HG03439 (cell line): ENCODE data around the gene ANK2.

Source experiments
- ATAC-seq: cut with Tn5 transposase; IDR thresholded peaks from one replicate; pipeline ENCODE4 v1.9.1; 2021; ENCODE audit warnings: mild to moderate bottlenecking, moderate library complexity; ENCODE audit not compliant: unreplicated experiment

ANK2 gene

DNA sequence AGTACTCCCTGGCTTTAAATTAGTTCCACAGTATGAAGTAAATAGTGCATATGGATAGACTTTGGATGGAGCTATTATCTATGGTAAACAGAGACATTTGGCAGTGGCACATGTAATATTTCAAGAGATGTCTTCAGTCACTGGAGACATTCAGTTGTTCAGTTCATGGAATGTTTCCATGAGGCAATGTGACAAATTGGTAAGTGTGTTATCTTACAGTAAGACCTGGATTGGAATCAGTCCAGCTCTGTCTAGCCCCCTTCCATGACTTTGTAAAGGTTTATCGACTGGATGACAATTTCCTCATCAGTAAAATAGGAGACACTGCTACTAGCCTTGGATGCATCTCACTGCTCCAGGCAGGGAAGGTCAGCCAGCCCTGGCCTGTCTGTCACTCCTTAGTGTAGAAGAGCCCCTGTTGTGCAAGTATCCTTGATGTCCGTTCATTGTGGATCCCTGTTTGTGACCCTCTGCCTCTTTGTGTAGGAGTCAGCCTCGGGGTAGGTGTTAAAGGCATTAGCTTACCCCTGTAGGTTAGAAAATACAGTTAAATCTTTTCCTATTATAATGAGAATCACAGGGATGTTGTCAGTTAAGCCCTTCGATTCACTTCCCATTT, 335.9 kb downstream of the ANK2 start:
- ATAC-seq = no peak

DNA sequence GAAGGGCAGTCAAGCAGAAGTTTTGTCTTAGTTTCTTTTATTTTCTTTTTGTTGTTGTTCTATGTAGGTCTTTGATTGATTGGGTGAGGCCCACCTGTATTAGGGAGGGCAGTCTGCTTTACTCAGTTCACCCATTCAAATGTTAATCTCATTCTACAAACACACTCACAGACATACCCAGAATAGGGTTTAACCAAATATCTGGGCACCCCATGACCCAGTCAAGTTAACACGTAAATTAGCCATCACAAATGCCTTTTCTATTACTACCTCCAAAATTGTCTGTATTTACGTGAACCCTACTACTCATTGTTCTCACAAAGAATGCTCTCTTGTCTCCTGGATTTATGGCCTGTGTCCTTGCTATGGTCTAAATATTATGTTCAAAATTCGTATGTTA, 339.7 kb downstream of the ANK2 start:
- ATAC-seq = no peak

DNA sequence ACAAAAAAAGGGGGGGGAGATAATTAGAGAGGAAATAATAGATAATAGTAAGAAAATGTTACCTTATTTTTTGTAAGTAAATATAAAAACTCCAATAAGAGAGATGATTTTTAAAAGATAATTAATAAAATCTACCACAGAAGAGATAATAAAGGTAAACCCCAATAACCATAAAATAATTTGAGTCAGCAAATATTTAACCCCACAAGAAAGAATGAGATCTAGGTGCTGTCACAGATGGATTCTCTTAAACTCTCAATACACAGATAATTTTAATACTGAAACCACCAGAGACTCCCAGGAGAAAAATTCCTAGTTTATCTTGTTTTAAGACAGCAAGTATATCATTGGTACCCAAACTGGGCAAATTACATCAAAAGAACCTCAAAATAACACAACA, 341.4 kb downstream of the ANK2 start:
- no peak for ATAC-seq

DNA sequence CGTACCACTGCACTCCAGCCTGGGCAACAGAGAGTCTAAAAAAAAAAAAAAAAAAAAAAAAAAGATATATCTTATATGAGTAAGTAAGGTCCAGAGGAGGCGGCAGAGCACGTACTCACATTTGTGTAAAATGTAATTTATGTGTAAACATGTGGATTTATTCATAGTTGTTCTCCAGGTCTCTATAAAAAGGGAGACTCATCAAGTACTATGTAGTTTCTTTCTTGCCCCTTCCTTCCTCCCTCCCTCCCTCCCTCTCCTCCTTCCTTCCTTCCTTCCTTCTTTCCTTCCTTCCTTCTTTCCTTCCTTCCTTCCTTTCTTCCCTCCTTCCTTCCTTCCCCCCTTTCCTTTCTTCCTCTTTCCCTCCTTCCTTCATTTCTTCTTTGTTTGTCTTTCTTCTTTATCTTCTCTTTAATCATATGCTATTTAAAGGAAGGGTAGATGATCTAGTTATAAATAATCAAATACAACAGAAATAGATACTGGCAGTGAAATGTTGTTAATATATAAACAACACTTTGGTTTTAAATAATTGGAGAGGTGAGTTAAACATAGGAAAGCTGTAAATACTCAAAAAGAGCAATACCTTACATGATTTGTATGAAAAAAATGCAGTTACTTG, 344.8 kb downstream of the ANK2 start:
- no peak for ATAC-seq

DNA sequence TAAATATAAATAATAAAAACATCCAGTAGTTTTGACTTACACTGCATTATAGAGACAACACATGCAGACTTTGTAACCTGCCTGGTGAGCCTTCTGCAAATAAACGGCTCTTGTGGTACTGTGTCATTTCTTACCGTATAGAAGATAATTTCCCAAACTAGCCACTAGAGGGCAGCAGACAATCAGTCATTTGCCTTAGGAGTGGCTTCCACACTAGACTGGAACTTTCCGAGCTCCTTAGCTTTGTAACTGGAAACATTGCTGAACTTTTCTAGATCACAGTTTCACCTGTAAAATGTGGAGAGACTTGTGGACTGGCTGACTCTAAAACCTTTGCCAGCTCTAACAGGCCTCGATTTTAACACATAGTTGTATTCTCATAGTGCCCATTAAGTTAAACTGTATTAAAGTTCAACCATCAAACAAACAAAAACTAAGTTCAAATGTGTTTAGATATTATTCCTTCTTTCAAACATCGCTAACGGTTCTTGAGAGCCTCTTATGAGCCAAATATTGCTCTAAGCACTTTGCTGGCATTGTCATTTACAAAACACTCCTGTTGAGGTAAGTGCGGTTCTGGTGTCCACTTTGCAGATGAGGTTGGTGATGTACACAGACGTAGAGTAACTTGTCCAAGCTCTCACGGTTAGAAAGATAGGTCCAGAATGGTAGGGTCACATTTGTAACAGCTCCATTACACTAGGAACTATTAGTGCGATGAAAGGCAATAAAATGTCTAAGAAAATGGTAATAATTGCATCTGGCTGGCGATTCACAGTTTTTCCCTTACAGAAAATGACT, 345.5 kb downstream of the ANK2 start:
- peak; percentile 96 for ATAC-seq

DNA sequence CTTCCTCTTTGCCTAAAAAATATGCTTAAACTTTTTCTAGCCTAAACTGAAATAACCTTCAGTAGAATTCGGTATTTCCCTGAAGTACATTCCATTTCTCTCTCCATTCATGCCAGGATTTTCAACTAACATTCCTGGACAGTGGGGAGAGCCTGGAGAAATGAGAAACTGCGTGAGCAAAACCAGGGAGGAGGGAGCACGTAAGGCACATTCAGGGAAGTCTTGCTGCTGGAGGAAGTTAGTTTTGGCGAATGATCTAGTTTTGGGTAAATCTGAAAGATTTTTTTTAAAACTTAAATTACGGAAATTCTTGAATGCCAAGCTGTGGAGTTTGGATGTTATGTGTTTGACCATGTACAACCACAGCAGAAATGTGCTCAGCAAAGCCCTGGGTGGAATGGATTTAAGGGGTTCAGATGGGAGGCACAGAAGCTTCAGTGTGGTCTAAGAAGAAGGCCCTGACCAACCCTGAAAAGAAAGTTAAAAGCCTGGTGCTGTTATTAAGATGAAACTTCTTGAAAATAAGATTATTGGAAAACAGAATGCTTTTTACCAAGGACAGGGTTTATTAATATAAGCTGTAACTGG, 347.8 kb downstream of the ANK2 start:
- no peak for ATAC-seq

DNA sequence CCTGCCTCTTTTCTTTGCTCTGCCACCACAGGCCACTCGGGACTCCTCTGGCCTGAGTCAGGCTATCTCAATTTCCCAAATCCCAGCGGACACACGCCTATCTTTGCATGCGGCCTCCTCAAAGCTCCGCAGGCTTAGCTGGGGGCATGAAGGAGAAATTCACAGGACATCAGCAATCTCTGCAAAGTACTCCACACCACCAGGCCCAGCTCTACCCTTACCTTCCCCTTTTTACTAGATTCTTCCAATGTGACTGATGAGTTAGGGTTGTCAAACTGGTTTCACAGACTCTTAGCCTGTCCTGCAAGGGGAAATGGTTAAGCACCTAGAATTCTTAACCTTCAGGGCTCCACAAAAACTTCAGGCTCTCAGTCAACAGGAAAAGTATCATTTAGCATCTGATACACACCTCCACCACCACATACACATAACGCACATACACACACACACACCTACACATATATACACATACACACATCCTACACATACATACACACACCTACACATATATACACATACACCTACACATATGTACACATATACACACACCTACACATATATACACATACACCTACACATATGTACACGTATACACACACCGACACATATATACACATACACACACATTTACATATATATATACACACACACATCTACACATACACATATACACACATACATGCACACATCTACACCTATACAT, 349.1 kb downstream of the ANK2 start:
- ATAC-seq = no peak

DNA sequence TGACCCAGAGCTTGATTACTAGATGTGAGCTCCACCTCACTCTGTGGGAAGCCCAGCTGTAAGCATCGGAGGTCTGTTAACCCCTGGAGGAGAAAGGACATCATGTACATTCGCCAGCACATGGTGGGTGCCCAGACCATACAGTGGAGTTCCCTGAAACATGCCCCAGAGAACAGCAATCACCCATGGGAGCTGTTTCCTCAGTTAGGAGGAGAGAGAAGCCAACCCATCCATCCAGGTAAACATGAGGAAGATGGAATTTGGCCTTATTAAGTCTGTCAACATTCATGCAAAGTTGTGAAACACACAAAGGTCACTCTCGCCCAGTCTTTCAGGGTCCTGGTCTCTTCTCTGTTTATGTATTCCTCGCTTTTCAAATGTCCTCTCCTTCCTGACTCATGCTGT, 354.7 kb downstream of the ANK2 start:
- ATAC-seq = no peak

DNA sequence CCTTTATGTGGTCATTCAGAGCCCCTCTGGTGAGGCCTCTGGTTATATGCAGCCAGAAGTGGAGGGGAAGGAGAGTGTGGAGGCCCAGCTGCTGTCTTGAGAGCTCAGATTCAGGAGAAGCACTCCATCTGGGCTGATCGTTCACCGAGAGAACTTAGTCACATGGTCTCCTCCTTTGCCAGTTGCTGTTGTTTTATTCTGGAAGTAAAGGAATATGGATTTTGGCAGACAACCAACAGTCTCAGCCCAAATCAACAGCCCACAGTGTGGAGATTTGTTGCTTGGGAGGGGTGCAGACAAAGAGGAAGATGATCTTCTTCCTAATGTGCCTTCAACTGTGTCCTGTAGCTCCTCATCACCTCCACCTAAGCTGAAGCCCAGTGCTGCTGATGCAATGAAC, 355.4 kb downstream of the ANK2 start:
- no peak for ATAC-seq

DNA sequence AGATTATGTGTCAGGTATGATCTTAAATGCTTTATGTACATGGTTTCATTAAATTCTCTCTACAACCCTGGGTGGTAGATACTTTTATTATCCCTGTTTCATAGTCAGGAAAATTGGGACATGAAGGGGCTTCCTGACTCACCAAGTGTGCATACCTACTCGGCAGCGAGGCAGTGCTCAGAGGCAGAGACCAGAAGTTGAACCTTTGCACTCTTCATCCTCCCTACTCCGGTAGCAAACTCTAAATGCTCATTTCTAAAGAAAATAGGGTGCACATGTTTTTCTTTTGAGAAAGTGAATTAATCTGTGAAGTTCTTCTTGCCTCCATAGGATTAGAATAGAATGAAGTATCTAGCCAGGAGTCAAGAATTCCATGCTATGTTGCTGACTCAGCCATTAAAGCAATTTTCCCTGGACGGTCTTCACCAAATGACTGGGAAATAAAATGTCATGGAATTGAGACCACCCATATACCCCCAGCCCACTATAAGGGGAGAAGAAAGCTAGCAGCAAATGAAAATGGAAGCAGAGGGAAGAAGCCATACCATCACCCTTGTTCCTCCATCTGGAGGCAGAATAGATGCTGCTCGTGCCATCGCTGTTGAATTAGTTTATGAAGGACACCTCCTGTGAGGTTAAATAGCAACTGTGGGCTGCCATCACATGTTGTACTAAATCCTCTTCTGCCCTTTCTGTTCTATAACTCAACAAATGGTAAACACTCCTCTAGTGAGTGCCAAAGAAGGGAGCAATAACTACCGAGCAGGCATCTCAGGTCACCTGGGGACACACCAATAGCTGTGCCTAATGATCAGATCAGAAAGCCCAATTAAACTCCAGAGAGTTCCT, 356.6 kb downstream of the ANK2 start:
- no peak for ATAC-seq

DNA sequence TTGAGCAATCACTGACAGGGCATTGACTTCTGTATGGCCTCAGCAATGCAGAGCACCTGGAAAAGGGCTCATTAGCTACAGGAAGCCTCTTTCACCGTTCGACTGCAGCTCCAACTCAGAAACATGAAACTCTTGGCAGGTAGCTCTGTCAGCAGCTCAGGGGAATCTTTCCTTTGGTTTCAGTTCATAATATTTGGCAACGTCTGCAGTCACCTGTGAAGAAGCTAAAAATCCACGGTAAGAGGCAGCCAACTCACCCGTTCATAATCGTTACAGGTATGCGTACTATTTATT, 357.2 kb downstream of the ANK2 start:
- ATAC-seq = no peak

DNA sequence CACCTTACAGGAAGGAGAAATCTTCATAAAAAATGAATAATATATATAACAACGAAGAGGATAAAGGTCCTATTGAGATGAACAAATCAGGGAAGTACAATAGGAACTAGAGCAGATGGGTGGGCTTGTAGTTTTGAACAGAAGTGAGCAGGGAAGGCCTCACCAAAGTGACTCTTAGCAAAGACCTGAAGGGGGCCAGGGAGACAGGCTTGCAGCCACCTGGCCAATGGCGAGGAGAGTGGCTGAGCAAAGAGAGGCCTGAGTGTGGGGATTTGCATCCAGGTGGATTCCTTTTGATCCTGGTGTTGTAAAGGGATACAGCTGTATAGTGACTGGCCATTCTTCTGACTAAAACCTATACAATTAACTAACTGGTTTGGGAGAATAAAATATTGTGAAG, 358.0 kb downstream of the ANK2 start:
- no peak for ATAC-seq

DNA sequence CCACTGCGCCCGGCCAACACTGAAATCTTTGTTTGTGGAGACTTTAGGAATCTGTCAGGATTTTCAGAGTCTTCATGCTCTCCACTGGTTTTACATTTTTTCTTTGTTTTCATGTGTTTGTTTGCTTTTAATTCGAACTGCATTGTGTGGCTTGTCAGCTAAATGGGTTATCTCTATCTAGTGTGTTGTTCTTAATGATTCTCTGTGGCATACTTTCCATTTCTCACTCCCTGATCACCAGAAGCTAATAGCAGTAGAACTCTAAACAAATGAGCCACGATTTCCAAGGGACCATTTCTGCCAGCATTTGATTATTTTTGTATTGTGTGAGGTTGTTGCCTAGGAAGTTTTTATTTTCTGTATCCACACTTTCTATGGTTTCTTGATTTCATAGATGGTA, 359.7 kb downstream of the ANK2 start:
- ATAC-seq = no peak

DNA sequence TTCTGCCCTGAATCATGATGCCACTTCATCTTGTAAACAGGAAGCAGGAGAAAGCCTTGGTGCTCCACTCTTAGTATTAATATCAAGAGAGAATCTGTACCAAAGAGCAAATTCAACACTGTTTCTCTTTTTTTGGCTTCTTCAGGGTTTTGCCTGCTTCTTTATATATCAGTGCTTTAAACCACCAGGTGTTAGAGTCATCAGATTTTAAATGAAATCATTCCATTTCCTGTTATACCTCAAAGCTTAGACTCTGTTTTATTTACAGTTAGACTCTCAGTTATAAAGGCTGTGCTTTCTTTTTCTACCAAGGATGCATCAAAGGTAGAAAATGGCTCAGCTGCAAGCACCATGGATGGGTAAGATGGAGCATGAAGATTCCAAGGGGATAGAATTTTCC, 361.2 kb downstream of the ANK2 start:
- ATAC-seq = no peak

DNA sequence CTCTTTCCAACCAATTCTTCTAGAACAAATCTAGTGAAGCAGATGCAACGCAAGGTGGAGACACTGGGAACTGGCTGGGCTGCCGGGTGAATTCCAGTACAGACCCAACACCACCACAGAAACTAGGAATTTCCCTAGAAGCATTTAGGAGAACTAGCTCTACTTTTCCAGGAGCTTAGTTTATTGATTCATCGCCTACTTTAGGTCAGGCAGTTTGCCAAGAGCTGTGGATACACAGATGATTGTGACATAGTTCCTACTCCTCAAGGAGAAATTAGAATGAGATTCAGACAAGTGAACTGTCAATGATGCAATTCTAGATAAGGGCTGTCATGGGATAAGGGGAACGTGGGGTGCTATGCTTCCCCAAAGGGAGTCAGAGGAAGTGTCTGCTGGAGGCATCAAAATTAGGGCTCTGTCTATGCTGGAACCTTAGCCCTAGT, 362.1 kb downstream of the ANK2 start:
- no peak for ATAC-seq

DNA sequence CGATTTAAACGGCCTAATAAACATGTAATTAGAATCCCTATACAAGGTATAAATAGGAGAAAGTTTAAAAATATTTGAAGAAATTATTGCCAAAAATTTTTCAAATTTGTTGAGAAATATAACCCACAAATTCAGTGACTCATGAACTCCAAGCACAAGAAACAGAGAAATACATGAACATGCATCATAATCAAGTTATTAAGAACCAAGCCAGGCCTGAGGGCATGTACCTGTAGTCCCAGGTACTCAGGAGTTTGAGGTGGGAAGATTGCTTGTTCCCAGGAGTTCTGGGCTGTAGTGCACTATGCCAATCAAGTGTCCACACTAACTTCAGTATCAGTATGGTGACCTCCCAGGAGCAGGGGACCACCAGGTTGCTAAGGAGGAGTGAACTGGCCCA, 370.2 kb downstream of the ANK2 start:
- ATAC-seq = no peak

DNA sequence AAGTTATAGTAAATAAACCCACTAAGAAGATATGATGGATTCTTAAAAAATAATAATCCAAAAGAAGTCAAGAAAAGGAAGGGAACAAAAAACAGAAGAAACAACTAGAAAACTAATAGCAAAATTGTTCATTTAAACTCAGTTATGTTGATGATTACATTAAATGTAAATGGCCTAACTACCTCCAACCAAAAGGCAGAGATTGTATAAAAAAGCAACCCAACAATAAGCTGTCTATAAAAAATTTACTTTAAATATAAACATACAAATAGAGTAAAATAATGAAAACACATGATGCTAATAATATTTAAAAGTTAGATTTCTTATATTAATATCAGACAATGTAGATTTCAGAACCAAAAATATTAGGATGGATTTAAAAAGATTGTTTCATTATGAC, 371.5 kb downstream of the ANK2 start:
- no peak for ATAC-seq

DNA sequence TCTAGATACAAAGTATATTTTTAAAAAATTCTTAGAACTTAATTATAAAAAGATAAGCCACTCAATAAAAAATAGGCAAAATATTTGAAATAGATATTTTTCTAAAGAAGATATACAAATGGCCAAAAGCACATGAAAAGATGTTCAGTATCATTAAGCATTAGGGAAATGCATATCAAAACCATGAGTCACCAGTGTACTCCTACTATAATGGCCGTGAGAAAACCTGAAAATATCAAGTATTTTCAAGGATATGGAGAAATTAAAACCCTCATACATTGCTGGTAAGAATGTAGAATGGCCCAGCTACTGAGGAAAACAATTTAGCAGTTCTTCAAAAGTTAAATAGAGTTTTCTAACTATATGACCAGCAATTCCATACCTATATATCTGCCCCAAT, 374.2 kb downstream of the ANK2 start:
- ATAC-seq = no peak

DNA sequence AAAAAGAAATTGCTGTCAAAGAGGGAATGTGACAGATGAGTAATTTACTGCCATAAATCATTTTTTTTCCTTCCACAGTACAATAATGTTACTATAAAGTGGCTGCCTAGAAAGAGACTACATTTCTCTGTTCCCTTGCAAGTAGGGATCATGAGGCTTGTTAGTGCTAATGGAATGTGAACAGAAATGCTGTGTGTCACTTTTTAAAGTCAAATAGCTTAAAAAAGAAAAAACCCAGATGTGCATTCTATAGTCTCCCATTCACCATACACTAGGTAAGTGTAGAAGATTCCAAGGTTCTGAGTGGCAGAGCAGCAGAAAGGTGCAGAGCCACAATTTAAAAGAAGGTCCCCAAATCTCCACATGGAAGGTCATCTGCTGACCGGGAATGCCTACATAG, 383.7 kb downstream of the ANK2 start:
- no peak for ATAC-seq
